Fibroblast of skin of scalp (primary cell): ENCODE data around the gene CELF4.

Experiments used
- DNase-seq: peaks from one replicate; pipeline ENCODE4 v3.0.0-alpha.2; 2013

Gene CELF4

DNA sequence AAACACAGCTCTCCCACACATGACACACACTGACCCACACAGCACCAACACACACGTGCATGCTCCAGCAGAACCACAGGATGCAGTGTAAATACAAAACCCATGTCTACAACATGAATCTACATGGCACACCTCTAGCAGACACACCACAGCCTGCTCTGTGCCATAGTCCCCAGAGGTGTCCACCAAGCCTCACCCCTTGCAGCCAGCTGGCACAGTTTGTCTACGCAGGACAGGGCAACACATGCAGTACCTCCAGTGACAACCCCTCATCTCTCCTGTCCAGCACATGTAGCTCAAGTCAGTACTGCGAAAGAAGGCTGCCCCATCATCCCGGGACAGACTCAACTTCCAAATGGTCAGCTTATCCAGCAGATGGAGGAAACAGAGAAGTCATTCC is 18.9 kb downstream of the CELF4 start:
- no peak for DNase-seq

GRCh38 chr18:37546272-37546537 is 19.4 kb downstream of the CELF4 start:
- DNase-seq = no peak

DNA sequence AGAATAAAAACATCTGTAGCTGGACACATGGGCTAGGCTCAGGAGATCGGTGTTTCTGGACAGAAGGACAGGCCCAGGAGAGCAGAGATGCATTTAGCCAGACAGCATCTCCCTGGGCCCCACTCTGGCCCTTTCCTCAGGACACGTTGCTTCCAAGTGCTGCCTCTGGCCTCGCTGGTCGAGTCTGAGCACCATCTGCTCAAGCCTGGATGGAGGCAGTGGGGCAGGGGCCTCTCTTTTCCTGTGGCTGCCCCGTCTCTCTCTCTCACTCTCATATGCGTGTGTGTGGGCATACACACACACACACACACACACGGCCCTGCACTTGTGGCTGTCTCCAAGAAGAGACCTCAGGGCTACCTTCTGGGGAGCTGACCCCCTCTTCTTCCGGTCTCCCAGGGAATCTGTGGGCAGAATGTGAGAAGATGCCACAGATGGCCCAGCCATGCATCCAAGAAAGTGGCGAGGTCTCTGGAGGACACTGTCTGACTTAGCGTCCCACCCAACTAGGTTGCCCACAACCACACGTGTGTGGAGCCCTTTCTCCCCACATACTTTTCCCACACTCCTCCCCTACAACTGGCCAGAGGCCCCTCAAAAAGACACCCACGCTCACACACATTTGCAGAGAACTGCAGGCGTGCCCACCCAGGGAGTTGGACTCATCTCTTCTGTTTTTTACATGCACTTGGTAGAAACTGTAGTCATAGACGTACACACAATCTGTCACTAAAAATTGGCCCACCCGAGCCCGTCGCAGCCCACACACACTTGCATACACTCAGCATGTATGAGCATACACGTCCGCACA is 19.9 kb downstream of the CELF4 start:
- no peak for DNase-seq

- no peak for DNase-seq
These were observed 20.9 kb downstream of the CELF4 start for GRCh38 chr18:37544713-37545112.

DNA sequence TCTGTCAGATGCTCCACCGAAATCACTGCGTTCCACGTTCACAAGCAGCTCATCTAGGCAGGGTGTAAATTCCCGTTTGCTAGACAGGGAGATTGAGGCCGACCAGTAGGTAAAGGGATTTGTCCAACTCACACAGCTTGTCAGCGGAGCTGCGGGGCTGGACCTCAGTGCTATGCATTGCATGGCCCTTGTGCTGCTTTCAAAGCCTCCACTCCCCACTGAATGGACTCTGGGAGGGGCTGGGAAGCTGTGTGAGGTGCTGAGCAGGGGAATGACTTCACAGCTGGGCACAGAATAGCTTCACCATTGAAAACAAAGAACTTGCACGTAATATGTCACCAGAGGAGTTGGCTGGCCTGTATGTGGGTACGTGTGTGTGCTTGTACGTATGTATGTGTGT is 21.4 kb downstream of the CELF4 start:
- no peak for DNase-seq

GRCh38 chr18:37543321-37543720 is 22.3 kb downstream of the CELF4 start:
- no peak for DNase-seq

DNA sequence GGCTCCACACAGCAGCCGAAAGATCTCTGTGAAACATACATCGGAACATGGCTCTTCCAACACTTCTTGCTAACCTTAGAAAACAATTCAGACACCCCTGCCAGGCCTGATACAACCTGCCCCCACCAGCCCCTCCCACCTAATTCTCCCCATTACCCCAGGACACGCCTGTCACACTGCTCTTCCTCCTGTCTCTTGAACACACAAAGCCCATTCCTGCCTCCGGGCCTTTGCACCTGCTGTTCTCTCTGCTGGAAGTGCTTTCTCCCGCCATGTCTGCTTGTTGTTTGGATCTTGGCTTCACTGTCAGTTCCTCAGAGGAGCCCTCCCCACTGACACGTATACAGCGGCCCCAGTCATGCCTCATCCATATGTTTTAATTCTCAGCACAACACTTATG is 24.1 kb downstream of the CELF4 start:
- DNase-seq = no peak

DNA sequence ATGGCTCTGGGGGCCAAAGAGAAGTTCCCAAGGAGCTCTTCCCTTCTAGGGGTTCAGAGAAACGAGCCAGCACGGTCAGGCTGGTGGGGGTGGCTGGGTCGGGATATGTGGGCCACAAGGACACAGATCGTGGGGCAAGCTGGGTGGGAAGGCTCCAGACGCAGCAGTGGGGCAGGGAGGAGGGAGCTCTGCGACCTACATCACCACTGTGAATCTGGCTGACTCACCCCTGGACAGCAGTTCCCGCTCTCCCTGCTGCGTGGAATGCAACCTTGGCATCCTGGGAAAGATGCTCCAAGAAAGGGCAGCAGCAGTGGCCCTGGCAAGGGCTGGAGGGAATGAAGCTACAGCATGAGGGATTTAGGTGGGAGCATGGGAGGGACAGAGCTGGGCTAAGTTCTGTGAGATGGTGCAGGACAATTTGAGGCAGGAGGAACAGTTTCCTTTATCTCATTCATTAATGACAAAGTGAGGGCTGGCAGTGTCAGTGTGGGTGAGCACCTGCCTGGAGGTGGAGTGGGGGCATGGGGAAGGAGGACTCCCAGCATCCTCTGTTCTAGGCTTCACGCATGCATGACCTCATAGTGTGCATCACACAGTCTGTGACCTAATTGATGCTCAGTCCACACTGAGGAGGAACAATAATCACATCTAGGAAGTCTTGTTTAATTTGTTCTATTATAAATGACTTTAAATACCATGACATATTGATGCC is 25.0 kb downstream of the CELF4 start:
- no peak for DNase-seq

DNA sequence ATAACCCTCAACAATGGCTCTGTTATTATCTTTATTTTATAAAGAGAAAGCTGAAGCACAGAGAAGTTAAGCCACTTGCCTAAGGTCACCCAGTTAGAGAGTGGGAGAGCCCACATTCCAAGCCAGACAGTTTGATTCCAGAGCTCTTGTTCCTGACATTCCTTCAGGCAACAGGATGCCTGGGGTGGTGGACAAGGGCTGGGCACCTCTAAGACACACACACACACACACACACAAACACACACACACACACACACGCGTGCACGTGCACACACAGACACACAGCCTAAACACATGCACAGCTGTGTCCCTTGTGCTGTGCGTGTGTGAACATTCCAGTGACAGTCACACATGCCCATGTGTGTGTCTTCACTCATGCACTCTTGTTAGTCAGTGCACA is 26.4 kb downstream of the CELF4 start:
- peak; percentile 4 for DNase-seq

DNA sequence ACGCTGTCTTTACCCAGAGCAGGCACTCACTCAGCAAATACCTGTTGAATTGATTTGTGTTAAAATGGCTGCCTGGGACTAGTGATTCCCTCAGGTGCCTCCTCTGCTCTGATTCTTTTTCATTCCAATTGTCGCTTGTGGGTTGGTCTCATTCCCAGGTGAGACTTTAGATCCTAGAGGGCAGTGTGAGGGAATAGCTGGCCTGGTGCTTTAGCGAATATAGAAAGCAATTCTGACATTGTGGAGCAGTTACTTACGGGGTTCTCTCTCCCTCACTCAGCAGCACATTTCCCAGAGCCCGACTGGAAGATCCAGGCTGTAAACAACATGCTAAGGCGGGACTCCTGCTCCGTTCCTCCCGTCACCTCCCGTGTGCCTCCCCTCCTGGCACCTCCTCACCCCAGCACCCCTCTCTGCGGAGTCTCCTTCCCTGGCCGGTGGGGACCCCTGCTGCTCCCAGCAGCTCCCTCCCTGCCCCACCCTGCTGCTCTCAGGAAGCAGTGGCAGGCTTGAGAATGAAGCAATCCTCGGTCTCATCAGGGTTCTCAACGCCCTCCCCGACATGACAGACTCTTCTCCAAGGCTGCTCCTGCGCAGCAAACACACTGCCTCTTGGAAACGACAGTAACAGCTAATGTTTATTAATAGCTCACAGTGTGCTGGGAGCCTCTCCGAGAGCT is 26.9 kb downstream of the CELF4 start:
- no peak for DNase-seq

- DNase-seq = peak; percentile 59
These were observed 27.6 kb downstream of the CELF4 start for GRCh38 chr18:37537868-37538525.

DNA sequence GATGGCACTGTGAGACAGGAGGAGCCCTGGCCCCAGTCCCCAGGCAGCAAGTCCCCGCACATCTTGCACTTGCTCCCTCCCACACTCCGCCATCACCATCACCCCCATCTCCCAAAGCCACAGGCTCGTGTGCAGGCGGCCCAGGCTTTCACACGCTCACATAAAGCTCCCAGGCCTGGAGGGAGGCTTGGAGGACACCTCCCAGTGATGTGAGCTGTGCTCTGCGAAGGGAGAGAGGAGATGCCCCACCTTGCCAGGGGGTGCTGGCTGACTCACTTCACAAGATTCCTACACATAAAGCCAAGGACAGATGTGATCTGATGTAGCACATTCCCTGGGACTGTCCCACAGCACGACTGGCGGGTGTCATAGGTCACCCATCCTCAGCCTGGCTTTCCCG is 28.9 kb downstream of the CELF4 start:
- no peak for DNase-seq

GRCh38 chr18:37535968-37536367 is 29.6 kb downstream of the CELF4 start:
- DNase-seq = no peak

- no peak for DNase-seq
These were observed 31.0 kb downstream of the CELF4 start for GRCh38 chr18:37534627-37535026.

- no peak for DNase-seq
These were observed 31.7 kb downstream of the CELF4 start for GRCh38 chr18:37533647-37534584.

DNA sequence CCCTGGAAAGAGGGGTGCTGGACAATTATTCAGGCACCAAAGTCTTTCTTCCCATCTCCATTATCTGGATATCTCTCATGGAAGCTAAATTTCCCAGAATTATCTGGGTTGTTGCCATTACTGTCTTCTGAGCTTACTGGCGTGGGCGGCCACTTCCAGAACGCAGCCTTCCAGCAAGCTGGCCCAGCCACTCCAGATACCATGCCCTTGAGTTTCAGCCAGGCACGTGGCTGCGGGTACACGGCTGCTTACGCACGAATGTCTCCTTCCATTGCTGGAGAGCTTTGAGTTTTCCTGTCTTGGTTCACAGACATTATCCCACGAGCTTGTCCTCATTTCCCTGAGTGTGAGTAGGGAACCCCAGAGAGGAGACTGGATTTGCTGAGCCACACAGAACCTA is 32.7 kb downstream of the CELF4 start:
- no peak for DNase-seq

- no peak for DNase-seq
These were observed 35.7 kb downstream of the CELF4 start for GRCh38 chr18:37529863-37530262.

DNA sequence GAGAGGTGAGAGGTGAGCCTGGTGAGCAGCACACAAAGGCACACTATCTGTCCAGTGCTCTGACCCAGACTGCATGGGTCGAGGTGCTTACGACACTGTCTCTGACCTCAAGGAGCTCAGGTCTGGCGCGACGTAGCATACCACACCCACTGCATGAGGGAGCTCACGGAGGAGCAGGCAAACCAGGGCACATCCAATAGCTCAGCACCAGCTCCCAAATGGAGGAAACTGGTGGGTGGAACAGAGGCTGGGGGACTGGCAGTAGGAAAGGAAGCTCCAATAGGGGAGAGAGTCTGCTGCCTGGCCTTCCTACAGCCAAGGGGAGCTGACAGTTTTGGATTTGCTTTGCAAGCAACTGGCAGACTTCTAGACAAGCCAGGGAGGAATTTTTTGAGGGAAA is 36.3 kb downstream of the CELF4 start:
- DNase-seq = no peak

DNA sequence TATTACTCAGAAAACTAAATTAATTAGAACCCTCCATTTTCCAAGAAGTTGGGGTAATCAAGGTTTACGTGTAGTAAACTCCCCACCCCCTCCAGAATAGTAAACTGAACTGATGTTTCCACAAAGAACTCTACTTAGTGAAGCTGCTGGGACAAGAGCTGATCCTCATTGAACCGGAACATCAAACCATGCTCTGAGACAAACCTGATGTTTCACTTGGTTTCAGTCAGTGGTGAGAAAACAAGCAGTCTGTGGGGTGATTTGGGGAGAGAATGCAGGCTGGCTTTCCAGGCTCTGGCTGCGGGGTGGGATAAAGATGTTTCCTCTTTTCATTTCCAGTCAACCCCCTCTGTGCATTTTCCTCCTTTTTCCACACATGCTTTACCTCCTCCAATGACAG is 38.2 kb downstream of the CELF4 start:
- DNase-seq = no peak

DNA sequence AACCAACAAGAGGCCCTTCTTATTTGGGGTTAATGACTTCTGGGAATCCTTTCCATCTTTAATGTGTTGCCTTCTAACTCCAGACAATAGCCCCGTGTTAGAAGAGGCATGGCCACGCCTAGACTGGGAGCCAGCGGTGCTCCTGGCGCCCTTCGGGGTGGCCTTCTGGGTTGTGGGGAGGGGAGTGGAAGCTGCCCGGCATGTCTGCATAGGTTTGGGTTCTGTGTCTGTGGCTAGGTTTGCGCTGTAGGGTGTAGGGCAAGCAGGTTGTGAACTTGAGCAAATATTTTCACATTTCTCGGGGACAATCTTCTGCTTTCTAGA is 40.4 kb downstream of the CELF4 start:
- DNase-seq = no peak

GRCh38 chr18:37524498-37525261 is 40.9 kb downstream of the CELF4 start:
- no peak for DNase-seq

DNA sequence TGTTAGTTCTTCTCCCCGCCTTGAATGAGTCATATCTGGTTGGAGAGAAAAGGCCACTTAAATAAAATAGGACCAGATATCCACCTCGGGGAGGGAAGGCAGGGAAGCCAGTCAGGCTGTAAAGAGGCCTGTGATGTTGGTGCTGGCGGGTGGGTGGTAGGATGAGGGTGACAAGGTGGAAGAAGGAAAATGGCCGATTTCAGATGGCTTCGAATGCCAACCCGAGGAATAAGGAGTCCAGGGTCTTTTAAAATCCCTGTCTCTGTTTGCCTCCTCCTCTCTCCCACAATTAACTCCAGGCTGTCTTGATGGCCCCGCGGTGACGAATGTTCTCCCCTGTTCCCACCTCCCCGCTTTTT is 41.5 kb downstream of the CELF4 start:
- DNase-seq = no peak
